Umbilical cord (tissue), 2 donors: Measurements from ENCODE around the gene RHOB. TPM values are rescaled to one million over a fixed set of nuclear protein-coding genes. Genes with fewer than 3 reads are reported as not detected.

Experiments used
- DNase-seq: peaks from one replicate; pipeline ENCODE4 v3.0.0-alpha.2; 2015; ENCODE audit warnings: low spot score
- total RNA-seq: library from RNA; depleted of rRNA; stranded (reverse); fragments of >200 nt; gene quantifications from one replicate; pipeline ENCODE4 v1.2.3, GENCODE V29; 2014; ENCODE audit warnings: low replicate concordance; ENCODE audit not compliant: insufficient read depth

Gene RHOB
- total RNA-seq, 1 donor from 2014 or later, result 449 TPM

DNA sequence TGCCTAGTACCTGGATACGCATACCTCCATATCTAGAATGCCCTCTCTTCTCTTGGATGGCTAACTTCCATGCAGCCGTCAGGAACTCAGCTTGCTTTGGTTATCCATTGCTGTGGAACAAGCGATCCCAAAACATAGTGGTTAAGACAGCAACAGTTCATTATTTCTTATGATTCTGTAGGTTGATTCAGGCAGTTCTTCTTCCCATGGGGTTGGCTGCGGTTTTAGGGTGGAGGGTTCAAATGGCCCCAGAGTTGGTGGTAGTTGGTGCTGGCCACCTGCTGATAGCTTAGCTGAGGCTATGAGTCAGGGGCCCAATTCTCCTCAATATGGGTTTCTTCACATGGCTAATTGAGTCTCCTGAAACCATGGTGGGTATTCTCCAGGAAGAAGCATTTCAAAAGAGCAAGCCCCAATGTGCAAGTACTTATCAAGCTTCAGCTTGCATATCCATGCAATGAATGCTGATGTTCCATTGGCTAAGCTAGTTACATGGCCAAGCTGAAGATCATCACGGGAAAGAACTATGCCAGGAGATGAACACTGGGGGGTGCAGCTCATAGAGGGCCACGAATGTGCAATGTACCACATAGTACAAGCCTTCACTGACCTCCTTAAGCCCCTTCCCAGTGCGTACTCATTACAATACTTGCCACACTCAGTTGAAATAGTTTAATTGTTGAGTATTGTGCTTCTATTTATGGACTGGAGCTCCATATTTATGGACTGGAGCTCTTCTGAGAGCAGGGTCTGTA lies 10.0 kb upstream of the RHOB start:
- no peak for DNase-seq

DNA sequence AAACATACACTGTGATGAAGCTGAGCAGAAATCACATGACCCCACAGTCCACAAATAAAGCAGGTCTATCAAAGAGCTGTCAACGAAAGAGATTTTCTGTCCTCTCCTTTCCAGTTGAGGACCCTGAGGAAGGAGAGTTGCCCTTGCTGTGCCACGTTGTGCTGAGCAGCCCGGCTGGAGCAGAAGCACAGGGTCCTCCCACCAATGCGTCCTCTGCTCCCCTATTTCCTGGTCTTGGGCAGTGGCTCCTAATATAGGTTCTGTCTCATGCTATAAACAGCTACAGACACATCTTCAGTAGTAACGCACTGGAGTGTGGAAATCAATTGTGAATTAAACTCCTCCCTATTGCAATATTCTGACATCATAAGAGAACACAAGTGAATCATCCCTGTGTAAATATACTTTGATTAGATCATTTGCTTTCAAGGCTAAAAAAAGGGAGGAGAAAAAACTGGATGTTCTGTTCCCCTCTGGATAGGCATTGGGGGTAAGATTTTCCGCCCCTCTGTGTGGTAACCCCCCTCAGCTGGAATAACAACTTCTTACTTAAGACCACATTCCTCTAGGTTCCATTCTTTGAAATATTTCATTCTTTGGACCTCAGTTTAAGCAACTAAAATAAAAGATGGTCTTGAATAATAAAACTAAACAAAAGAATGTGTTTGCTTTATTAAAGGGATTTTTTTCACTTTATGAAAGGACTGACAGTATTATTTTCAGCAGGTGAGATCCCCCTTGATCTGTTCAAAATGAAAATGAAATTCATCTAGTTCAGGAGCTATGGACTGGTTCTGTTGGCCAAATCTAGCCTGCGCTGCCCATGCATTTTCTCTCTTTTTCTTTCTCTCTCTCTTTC lies 8.3 kb upstream of the RHOB start:
- DNase-seq, result no peak

DNA sequence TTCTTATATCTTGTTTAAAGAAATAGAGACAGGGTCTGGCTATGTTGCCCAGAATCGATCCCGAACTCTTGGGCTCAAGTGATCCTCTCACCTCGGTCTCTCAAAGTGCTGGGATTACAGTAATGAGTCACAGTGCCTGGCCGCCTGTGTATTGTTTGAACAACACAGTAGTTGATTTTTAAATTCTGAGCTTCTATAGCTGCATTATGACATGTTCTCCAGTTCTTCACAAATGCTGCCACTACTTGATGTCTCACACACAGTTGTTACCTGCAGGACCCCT lies 7.7 kb upstream of the RHOB start:
- DNase-seq, result no peak

DNA sequence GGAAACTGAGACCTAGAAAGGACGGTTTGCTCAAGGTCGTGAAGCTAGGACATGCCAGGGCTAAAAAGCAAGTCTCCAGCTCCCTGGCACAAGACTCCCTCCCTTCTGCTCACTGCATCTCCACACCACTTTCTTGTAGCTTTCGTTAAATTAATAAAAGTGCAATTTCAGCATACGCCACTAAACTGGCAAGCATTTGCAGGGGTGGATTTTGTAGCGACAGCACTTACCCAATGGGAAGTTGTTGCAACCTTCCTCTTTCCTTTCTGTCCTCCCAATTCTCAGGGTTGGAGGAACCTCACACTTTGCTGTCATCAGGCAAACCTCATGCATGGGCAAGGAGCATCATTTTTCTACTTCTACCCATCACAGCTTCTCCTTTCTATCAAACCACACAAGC lies 7.4 kb upstream of the RHOB start:
- peak; percentile 41 for DNase-seq

DNA sequence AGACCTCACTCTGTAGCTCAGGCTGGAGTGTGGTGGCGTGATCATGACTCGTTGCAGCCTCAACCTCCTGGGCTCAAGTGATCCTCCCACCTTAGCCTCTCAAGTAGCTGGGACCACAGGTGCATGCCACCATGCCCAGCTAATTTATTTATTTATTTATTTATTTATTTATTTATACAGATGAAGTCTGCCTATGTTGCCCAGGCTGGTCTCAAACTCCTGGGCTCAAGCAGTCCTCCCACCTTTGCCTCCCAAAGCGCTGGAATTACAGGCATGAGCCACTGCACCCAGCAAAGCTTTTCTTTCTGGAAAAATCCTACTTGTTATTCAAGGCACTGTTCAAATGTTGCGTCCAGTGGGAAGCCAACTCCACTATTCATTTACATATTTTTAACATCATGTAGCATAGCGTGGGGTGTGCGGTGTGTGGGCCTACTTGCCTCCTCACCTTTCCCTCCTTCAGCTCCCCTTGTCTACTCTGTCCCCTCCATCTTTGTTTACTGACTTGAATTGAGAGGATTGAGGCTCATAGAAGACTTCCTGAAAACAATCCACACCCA lies 6.8 kb upstream of the RHOB start:
- DNase-seq, result no peak

DNA sequence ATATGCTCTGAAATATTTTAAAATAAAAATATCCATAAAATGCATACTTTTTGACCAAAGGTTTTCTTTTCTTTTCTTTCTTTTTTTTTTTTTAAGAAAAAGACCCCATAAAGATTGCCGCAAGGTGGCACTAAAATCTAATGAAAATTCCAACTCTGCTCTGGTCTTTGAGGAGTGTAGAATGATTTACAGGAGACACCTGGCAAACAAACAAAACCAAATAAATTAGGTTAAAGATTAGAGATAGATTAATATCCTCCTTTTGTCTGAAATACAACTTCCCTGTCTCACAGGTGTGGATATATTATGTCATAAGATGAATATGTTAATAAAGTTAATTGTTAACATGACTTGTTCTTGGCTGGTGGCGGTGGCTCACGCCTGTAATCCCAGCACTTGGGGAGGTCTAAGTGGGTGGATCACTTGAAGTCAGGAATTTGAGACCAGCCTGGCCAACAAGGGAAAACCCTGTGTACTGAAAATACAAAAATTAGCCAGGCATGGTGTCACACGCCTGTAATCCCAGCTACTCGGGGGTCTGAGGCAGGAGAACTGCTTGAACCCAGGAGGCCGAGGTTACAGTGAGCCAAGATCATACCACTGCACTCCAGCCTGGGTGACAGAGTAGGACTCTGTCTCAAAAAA lies 3.5 kb upstream of the RHOB start:
- peak; percentile 73 for DNase-seq

DNA sequence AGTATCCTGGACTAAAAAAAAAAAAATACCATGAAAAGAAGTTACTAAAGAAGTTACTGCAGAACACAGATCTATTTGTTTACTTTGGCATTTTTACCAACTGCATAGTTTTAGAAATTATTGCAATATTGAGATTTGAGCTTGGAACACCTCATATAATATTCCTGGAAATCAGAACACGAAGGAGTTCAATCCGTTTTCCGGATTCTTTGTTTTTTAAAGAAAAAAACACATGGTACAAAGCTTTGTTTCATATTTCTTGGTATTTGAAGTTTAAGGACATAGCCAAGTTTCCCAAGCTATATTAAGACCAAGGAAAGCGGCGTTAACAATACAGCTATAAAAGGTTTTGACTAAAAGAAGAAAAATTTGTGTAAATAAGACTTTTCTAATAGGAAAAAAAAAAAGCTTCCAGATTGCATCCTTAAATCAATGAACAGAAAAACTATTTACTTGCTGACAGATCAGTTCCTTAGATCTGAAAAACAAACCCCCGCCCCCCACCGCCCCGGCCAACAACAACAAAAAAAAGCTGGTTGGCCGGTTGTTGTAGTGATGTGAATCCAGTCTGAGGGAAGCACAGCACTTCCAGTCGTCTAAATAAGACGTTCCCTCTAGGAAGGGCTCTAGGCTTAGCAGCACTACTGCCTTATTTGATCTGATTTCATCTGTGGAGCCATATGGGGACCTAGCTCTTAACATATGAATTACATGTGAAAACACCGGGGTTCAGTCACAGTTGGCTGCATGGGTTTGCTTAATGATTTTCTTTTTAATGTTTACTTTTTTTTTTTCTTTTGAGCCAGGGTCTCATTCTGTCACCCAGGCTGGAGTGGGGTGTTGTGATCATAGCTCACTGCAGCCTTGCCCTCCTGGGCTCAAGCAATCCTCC lies 2.5 kb upstream of the RHOB start:
- peak; percentile 60 for DNase-seq

DNA sequence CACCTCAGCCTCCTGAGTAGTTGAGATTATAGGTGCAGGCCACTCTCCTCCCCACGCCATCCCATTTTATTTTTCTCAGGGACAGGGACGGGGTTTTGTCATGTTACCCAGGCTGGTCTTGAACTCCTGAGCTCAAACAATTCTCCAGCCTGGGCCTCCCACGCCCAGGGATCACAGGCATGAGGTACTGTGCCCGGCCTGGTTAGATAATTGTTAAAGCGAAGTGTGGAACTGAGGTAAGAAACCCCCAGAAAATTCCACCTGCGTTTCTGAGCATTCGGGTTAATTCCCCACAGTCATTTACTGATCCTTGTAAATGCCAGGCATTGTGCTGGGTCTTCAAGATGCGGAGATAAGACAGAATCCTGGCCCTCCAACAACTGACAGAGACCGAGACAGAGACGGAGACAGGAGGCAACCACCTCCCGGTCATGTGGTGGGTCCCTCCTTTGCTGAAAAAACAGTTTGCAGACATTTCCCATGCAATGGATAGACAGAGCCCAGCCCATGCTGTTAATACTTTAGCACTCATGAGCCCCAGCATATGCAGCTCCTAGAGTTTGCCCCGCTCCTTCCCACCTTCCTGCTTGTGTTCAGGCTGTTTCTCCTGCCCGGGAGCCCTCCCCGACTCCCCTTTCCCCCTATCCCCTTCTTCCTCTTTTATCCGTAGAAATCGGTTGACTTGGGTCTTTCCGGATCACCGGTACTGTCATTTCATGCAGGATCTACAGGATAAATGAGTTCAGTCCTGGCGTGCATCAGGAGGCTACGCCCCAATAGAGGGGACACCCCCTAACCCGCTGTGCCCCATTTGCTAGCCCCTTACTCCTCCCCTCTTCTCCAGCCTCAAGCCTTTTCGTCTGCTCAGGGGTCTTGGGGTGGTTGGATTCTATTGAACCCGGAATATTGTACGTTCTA lies 1.6 kb upstream of the RHOB start:
- no peak for DNase-seq

DNA sequence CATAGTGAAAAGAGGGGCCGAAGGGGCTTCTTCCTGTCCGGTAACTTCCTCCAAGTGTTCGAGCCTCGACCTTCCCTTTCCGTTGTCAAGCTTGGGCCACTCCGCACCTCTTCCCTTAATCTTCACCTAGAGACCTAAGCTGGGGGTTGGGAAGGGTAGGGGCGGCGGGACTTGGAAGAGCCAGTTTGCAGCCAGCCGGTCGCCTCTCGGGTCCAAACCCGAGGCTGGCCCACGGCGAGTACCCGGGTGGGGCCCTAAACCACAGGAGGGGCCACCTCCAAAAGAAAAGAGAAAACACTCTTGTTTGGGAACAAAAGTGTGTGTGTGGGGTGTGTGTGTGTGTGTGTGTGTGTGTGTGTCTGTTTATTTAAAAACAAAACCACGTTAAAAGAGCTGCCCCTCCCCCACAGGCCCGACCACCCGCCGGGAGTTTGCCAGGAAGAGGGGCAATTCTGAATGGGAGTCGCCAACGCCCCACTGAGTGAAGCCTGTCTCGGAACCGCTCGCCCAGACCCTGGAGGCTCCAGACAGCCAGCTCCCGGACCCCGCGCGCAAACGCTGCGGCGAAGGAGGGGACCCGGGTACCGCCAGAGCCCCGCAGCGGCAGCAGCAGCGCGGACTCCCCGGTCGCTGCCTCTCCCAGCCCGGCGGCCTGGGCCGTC lies 488 bp upstream of the RHOB start:
- DNase-seq, result no peak

DNA sequence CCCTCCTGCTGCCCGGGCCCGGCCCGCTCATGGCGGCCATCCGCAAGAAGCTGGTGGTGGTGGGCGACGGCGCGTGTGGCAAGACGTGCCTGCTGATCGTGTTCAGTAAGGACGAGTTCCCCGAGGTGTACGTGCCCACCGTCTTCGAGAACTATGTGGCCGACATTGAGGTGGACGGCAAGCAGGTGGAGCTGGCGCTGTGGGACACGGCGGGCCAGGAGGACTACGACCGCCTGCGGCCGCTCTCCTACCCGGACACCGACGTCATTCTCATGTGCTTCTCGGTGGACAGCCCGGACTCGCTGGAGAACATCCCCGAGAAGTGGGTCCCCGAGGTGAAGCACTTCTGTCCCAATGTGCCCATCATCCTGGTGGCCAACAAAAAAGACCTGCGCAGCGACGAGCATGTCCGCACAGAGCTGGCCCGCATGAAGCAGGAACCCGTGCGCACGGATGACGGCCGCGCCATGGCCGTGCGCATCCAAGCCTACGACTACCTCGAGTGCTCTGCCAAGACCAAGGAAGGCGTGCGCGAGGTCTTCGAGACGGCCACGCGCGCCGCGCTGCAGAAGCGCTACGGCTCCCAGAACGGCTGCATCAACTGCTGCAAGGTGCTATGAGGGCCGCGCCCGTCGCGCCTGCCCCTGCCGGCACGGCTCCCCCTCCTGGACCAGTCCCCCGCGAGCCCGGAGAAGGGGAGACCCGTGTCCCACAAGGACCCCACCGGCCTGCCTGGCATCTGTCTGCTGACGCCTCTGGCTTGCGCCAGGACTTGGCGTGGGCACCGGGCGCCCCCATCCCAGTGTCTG lies 767 bp downstream of the RHOB start:
- peak; percentile 58 for DNase-seq

DNA sequence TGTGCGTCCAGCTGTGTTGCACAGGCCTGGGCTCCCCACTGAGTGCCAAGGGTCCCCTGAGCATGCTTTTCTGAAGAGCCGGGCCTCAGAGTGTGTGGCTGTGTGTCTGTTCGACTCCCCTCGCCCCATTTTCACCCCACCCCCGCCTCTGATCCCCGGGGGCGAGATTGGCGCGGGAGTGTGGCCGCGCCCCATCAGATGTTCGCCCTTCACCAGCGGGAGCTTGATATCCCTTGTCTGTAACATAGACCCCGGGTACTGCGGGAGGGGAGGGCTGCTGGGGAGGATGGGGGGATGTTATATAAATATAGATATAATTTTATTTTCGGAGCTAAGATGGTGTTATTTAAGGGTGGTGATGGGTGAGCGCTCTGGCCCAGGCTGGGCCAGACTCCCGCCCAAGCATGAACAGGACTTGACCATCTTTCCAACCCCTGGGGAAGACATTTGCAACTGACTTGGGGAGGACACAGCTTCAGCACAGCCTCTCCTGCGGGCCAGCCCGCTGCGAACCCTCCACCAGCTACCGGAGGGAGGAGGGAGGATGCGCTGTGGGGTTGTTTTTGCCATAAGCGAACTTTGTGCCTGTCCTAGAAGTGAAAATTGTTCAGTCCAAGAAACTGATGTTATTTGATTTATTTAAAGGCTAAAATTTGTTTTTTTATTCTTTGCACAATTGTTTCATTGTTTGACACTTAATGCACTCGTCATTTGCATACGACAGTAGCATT lies 1.5 kb downstream of the RHOB start:
- no peak for DNase-seq

DNA sequence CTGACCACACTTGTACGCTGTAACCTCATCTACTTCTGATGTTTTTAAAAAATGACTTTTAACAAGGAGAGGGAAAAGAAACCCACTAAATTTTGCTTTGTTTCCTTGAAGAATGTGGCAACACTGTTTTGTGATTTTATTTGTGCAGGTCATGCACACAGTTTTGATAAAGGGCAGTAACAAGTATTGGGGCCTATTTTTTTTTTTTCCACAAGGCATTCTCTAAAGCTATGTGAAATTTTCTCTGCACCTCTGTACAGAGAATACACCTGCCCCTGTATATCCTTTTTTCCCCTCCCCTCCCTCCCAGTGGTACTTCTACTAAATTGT lies 2.1 kb downstream of the RHOB start:
- no peak for DNase-seq

DNA sequence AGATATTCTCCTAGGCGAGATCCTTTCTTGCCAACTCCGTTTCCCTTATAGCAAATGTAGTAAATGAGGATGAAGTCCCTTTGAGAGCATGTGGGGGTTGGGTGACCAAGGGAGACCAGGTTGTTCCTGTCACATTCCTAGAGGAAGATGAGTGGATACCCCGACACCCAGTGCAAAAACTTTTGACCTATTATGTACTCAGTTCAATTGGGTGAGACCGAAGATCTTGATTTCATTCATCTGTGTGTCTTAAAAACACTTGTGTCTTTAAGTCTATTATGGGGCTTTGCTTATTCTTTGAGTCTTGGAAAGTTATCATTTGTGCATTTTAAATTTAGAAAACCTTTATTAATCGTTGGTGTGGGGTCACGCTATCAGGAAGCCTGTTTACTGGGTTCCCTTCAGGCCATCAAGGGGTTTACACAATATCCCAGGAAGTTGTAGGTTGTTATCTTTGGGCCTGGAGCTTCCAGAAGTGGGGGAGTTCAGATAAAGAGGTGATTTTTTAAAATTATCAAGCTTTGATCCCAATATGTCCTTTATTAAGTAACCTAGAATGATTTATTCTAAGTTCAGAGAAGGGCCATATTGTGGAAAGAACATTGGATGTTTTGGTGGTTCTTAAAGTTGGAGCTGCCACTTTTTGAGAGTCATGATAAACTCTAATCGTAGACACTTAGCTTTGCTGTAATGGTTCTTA lies 2.8 kb downstream of the RHOB start:
- DNase-seq, result no peak

DNA sequence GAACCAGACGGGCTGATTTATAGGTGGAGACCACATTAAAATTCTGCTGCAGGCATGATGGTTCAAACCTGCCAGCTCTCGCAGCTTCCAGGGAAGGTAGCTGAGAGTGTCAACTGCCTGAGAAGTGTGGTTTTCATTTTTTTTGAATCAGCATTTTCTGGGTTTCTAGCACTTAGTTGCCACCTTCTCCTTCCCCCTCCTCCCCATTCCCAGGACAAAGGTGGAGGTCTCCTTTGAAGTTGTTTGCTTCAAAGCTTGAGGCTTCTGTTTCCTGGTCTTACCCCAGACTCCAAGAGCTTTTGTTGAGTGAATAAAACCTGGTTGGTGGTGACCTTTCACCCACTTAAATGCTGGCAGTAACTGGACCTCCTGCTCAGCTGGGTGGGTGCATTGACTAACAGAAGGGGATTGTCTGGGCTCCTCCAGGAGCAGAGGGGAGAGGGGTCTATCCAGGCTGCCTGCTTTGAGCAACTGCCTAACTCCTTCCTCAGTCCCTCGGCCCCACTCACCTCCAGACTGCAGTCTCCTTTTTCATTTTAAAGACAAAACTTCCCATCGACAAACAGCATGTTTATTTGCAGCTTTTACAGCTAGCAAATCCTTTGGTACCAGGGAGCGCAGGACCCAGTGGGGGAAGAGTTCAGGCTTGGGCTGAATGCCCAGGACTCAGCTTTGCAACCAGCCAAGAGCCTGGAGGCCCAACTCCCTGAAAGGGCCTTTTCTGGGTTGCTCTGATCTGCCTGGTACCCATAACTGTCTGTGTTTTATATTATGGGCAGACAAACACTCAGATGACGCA lies 3.5 kb downstream of the RHOB start:
- peak; percentile 95 for DNase-seq

DNA sequence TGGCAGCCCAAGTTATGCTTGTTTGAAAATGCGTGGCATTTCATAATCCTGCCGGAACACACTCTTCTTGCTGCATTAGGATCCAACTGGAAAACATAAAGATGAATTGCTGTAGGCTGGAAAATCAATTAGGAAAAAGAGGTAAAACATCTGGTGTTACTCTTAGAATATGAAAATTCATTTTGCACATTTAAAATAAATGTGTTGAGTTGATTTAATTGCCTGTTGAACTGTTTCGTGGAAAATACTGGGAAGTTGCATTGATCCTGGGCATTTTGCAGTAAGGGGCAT lies 4.1 kb downstream of the RHOB start:
- DNase-seq, result no peak

DNA sequence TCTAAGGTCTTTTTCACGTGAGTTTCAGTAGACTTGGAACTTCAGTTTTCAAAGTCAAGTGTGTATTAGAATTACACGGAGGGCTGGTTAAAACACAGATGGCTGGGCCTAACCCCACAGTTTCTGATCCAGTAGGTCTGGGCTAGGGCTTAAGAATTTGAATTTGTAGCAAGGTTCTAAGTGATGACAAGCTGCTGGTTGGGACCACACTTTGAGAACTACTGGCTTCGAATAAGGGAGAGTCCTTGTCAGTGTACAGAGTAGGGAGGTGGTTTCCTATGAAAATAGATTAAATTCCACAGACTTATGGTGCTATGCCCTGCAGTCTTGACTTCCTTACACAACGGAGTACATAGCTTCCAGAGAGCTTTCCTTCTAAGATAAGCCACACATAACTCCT lies 4.5 kb downstream of the RHOB start:
- DNase-seq, result peak; percentile 81
